Neutrophil (primary cell): ENCODE measurements around the gene ADAMTS14.

ENCODE experiments used
- H3K27ac ChIP-seq: fragments of 200-600 bp; sonication (generic); 2 replicates; pipeline ENCODE4 v1.5.1; 2016; ENCODE audit warnings: mild to moderate bottlenecking, moderate library complexity
- H3K27me3 ChIP-seq: fragments of 200-600 bp; sonication (generic); 2 replicates; pipeline ENCODE4 v1.6.0; 2016; ENCODE audit warnings: mild to moderate bottlenecking
- H3K36me3 ChIP-seq: fragments of 200-600 bp; sonication (generic); 2 replicates; pipeline ENCODE4 v1.5.1; 2017
- H3K4me1 ChIP-seq, 2 experiments: fragments of 200-600 bp in 1 of 2; sonication (generic) in 1 of 2; 1 replicate in 1 of 2; 2 replicates in 1 of 2; pipeline versions ENCODE4 v1.5.1 to v1.6.1; 2013 to 2016; ENCODE audit warnings: low read depth in 1 of 2, low read length in 1 of 2, mild to moderate bottlenecking in 1 of 2, moderate library complexity in 1 of 2; ENCODE audit not compliant: control insufficient read depth in 1 of 2, insufficient read depth in 1 of 2
- H3K4me3 ChIP-seq, 2 experiments: fragments of 200-600 bp in 1 of 2; sonication (generic) in 1 of 2; 1 replicate in 1 of 2; 2 replicates in 1 of 2; pipeline ENCODE4 v1.5.1; 2013 to 2016; ENCODE audit warnings: low read depth in 1 of 2, low read length in 1 of 2, mild to moderate bottlenecking in 1 of 2, moderate library complexity in 1 of 2
- H3K9me3 ChIP-seq: fragments of 200-600 bp; sonication (generic); 2 replicates; pipeline ENCODE4 v1.5.1; 2016
- CTCF ChIP-seq: fragments of 200-600 bp; sonication (generic); IDR thresholded peaks from 2 replicates; pipeline ENCODE4 v1.5.1; 2016; ENCODE audit warnings: antibody characterized with exemption

The ADAMTS14 gene

GRCh38 chr10:70693619-70694335, 21.5 kb downstream of the ADAMTS14 start:
- Histone ChIP-seq H3K9me3 (no peaks in the 10 kb centered on the region), H3K4me1 (peaks cover 0 to 16% of the 10 kb centered on the region in 2 experiments), H3K27ac (no peak overlapping the region)

GRCh38 chr10:70694418-70695141, 22.3 kb downstream of the ADAMTS14 start:
- Histone ChIP-seq H3K27me3 (no peaks in the 10 kb centered on the region), H3K27ac (no peak overlapping the region), H3K9me3 (no peaks in the 10 kb centered on the region), H3K4me1 (peaks cover 0 to 16% of the 10 kb centered on the region in 2 experiments), H3K36me3 (no peaks in the 10 kb centered on the region), H3K4me3 (no peak overlapping the region)
- no peak for TF ChIP-seq CTCF

More at GRCh38 chr10:70693619-70694335, 21.5 kb downstream of the ADAMTS14 start:
- Histone ChIP-seq H3K27me3 (no peaks in the 10 kb centered on the region), H3K4me3 (no peak overlapping the region), H3K36me3 (no peaks in the 10 kb centered on the region)
- no peak for TF ChIP-seq CTCF

GRCh38 chr10:70695241-70696030, 23.1 kb downstream of the ADAMTS14 start:
- Histone ChIP-seq H3K36me3 (no peaks in the 10 kb centered on the region), H3K27ac (no peak overlapping the region), H3K4me3 (no peak overlapping the region), H3K4me1 (peaks cover 0 to 16% of the 10 kb centered on the region in 2 experiments), H3K9me3 (no peaks in the 10 kb centered on the region), H3K27me3 (no peaks in the 10 kb centered on the region)
- no peak for TF ChIP-seq CTCF

- Histone ChIP-seq H3K27me3 (no peaks in the 10 kb centered on the region), H3K4me1 (peaks cover 0 to 5% of the 10 kb centered on the region in 2 experiments), H3K9me3 (no peaks in the 10 kb centered on the region), H3K4me3 (no peak overlapping the region), H3K27ac (no peak overlapping the region), H3K36me3 (no peaks in the 10 kb centered on the region)
- no peak for TF ChIP-seq CTCF
Observed at GRCh38 chr10:70698211-70698610, 25.9 kb downstream of the ADAMTS14 start.

- Histone ChIP-seq H3K9me3 (no peaks in the 10 kb centered on the region), H3K36me3 (no peaks in the 10 kb centered on the region), H3K4me3 (no peak overlapping the region), H3K4me1 (no peaks in the 10 kb centered on the region), H3K27me3 (no peaks in the 10 kb centered on the region), H3K27ac (no peak overlapping the region)
- TF ChIP-seq CTCF, result no peak
Observed at GRCh38 chr10:70699063-70699658, 26.9 kb downstream of the ADAMTS14 start.
